ENCODE measurements around the gene ZBTB7A.

DNA sequence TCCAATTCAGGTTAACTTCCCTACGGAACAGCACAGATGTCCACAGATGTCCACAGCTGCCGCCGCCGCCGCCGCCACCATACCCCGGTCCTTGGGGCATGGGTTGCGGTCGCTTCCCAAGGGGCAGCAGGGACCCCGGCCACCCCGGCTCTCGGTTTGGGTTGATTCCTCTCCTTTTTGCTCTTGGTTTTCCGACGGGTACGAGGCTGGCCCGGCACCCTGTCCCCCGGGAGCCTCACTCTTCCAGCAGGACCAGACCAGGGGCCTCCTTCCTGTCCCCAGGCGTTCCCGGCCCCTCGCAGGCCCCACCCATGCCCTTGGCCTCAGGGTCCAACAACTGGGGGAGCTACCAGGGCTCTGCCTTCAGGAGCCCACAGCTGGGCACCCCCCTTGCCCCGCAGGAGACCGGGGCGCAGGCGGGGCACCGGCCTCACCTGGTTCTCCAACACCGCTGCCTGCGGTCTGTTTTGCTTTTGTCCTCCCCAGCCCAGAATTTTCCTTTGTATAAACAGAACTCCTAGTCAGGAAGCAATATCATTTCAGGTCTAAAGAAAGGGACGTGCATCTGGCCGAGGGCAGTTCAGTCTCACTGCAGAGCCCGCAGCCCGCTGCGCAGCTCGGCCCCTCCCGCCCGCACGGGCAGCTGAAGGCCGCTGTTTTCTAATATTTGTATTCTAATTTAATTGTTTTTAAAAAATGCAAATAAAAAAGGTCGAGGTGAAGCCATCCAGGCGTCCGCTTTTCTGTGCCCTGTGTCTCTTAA lies 27.9 kb downstream of the ZBTB7A start:
- no peak for TF ChIP-seq CTCF (IDR thresholded peaks at IDR 0.05; ENCODE audit: borderline replicate concordance, extremely low read depth, low read length, poor library complexity, severe bottlenecking)
- TF ChIP-seq EZH2 (IDR thresholded peaks at IDR 0.05; ENCODE audit: borderline replicate concordance, low read depth, low read length, severe bottlenecking): no peak

Data from DND-41 (cell line).